Measurements from ENCODE around the gene MOGAT1.

MOGAT1 gene

GRCh38 chr2:222671259-222672067 lies at the start of gene MOGAT1:
TSS of gene MOGAT1 (plus strand) at chr2:222671658. CDS start at chr2:222671786, 128 bp downstream.
- TF ChIP-seq CTCF (IDR thresholded peaks at IDR 0.05; ENCODE audit: low read depth, low read length): no peak
- in situ Hi-C loops (cut with HindIII; ENCODE audit: low sequenced_read_pairs): no loop called here
- peak; percentile 20 for DNase-seq (ENCODE audit: low read depth, low spot score)
- peak within 1 kb of the TSS; percentile 28 for H3K4me3 ChIP-seq (ENCODE audit: low read depth, low read length)

GRCh38 chr2:222621893-222622292 lies 49.6 kb upstream of the MOGAT1 start:
- no peak for DNase-seq (ENCODE audit: low read depth, low spot score)
- no peak for TF ChIP-seq CTCF (IDR thresholded peaks at IDR 0.05; ENCODE audit: low read depth, low read length)
- in situ Hi-C loops (cut with HindIII; ENCODE audit: low sequenced_read_pairs): no loop called here
- H3K4me3 ChIP-seq (ENCODE audit: low read depth, low read length): no peak overlapping the region

GRCh38 chr2:222622910-222623309 lies 48.5 kb upstream of the MOGAT1 start:
- DNase-seq (ENCODE audit: low read depth, low spot score): no peak
- H3K4me3 ChIP-seq (ENCODE audit: low read depth, low read length): no peak overlapping the region
- in situ Hi-C loops (cut with HindIII; ENCODE audit: low sequenced_read_pairs): no loop called here
- no peak for TF ChIP-seq CTCF (IDR thresholded peaks at IDR 0.05; ENCODE audit: low read depth, low read length)

- in situ Hi-C loops (cut with HindIII; ENCODE audit: low sequenced_read_pairs): no loop called here
- DNase-seq (ENCODE audit: low read depth, low spot score): no peak
- TF ChIP-seq CTCF (IDR thresholded peaks at IDR 0.05; ENCODE audit: low read depth, low read length): no peak
- H3K4me3 ChIP-seq (ENCODE audit: low read depth, low read length): no peak overlapping the region
These were observed 47.6 kb upstream of the MOGAT1 start for GRCh38 chr2:222623756-222624309.

GRCh38 chr2:222627764-222628163 lies 43.7 kb upstream of the MOGAT1 start:
- in situ Hi-C loops (cut with HindIII; ENCODE audit: low sequenced_read_pairs): no loop called here
- H3K4me3 ChIP-seq (ENCODE audit: low read depth, low read length): no peak overlapping the region
- peak; percentile 22 for DNase-seq (ENCODE audit: low read depth, low spot score)
- no peak for TF ChIP-seq CTCF (IDR thresholded peaks at IDR 0.05; ENCODE audit: low read depth, low read length)

- no peak overlapping the region for H3K4me3 ChIP-seq (ENCODE audit: low read depth, low read length)
- TF ChIP-seq CTCF (IDR thresholded peaks at IDR 0.05; ENCODE audit: low read depth, low read length): no peak
- in situ Hi-C loops (cut with HindIII; ENCODE audit: low sequenced_read_pairs): no loop called here
- no peak for DNase-seq (ENCODE audit: low read depth, low spot score)
These were observed 36.2 kb upstream of the MOGAT1 start for GRCh38 chr2:222635295-222635694.
